ENCODE measurements around the gene FRMD4A.
"Not testable (repeated sequence)": the region's sequence is repeated elsewhere in the genome, so short reads cannot be mapped to it uniquely, and the experiment has no call there.

FRMD4A gene

GRCh38 chr10:13808556-13809391 lies 522.0 kb downstream of the FRMD4A start:
- no peak for DNase-seq

GRCh38 chr10:13806419-13806818 lies 524.3 kb downstream of the FRMD4A start:
- DNase-seq, result no peak

DNA sequence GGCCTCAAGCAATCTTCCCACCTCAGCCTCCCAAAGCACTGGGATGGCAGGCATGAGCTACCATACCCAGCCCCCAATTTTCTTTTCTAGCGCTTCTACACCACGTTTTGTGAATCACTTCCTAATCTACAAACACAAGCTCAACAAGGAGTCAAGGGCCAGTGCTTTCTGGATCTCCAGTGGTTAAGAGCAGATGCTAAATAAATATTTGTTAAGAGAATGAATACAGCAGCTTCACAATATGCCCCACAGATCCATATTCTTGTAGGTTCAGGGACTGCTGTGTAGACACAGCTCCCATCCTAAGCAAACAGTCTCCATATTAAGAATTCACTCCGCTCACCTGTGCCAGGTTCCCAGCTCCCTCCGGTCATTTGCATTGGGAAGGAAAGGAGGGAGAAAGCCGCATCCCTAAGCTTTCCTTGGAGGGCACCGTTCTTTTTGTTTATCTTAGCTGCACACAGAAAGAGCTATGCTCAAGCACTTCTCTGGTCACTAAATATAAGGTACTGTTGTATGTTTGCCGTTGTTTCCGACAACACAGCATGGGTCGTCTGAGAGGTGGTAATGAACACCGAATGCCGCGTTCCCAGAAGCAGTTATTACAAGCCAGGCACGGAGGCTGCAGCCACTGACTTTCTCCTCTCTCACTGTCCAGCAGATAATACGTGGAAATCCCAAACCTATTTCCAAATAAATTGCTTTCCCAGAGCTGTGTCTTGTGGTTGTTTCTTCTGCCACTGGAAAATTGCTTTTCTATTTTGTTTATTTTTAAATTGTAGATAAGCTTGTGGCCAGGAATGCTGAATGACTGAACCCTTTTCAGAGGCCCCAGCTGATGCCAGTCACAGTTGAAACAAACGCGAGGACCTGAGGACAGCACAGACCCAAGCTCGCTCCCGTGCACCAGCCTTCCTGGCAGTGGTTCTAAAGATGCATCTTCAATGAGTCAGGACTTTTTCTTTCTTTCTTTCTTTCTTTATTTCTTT lies 526.9 kb downstream of the FRMD4A start:
- no peak for DNase-seq

GRCh38 chr10:13801907-13802288 lies 528.8 kb downstream of the FRMD4A start:
- DNase-seq, result no peak

GRCh38 chr10:13801156-13801906 lies 529.4 kb downstream of the FRMD4A start:
- no peak for DNase-seq

GRCh38 chr10:13797164-13797563 lies 533.6 kb downstream of the FRMD4A start:
- DNase-seq, result no peak

DNA sequence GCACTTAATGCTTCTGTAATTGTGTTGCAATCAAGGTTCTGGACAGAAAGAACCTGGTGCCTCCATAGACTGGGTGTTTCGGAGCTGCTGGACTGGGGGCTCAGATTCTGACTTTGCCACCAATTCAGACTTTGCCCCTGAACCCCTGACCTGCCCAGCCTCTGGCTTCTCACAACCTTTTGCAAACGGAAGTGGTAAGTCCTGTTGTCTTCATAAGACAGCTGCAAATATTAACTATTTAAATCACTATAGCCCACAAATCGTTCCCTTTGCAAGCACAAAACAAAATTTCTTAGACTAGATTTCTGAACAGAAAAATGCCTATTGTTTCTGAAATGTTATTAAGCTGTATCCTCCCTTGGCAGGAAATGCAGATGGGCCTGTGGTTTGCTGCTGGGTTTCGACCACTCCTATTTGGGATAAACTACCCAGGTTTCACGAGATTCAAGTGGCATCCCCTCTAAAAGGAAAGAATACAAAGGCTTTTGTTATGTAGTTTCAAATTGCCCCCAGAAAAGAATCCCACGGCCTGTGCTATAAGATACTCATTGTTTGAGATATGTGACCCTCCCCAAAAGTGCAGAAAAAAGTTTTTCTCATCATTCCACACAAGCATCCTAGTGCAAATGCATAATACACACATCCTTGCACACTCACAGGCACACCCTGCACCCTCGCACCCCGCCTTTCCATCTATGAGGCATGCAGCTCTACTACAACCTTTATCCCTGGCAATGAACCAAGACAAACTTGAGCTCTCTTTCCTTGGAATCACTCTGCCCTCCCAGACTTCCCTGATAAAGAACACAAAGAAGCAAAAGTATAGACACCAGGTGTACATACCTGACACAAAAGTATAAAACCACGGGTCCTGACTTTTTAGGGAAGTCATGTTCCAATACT lies 534.8 kb downstream of the FRMD4A start:
- no peak for DNase-seq

GRCh38 chr10:13794992-13795612 lies 535.6 kb downstream of the FRMD4A start:
- no peak for DNase-seq

DNA sequence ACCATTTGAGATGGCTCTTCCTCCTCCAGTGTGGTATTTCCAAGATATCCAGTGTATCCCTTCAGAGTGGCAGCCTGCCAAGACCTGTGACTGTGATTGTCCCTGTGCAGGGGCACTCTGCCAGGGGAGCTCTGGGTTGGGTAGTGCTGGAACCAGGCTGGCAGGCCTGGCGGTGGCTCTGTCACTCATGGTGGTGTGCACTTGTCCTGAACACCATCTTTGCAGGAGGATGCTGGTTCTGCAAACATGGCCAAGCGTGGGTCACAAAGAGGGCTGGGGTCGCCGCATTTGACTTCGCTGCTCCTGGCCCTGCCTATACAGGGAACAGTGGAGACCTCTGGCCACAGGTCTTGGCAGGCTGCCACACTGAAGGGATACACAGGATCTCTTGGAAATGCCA lies 538.7 kb downstream of the FRMD4A start:
- DNase-seq, result peak in 6 of 14 donors; percentile 7 to 90 (median 20)

- no peak for DNase-seq
These were observed 539.2 kb downstream of the FRMD4A start for GRCh38 chr10:13791483-13791882.

GRCh38 chr10:13790196-13790595 lies 540.5 kb downstream of the FRMD4A start:
- DNase-seq, result peak in 1 of 14 donors; percentile 3

- DNase-seq, result no peak
These were observed 541.3 kb downstream of the FRMD4A start for GRCh38 chr10:13789448-13789829.

- peak in 7 of 14 donors; percentile 8 to 25 (median 12) for DNase-seq
These were observed 541.8 kb downstream of the FRMD4A start for GRCh38 chr10:13788711-13789447.

GRCh38 chr10:13788320-13788600 lies 542.5 kb downstream of the FRMD4A start:
- DNase-seq, result peak in 2 of 14 donors; percentile 43 to 50

DNA sequence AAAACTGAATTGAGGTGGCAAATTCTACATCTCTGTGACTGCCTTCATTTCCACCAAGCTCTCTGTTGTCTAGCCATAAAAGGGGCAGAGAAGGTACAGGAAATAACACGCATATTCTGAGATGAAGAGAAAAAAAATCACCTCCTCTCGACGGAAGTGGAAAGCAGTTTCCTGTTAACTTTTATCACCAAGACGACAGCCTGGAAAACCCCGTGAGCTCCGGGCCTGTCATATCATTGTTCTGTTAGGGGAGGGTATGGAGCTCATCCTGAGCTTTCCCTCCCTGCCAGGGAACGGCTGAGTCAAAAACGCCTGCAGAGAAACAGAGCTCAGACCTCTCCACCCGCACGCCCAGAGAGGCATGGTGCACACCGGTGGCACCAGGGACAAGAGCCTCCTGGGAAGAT lies 543.7 kb downstream of the FRMD4A start:
- no peak for DNase-seq

GRCh38 chr10:13784067-13784466 lies 546.7 kb downstream of the FRMD4A start:
- no peak for DNase-seq

DNA sequence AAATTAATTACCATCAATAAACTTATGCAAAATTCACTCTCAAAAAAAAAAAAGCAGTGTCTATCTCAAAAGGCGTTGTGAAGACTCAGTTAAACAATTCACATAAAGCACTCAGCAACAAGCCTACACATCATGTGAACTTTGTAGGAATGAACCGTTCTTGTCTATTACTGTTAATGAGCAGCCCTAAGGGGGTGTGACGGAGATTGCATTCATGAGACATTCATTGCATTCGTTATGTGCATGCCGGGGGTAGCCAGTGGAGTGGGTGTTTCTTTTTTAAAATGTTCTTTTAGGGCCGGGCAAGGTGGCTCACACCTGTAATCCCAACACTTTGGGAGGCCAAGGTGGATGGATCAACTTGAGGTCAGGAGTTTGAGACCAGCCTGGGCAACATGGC lies 551.0 kb downstream of the FRMD4A start:
- no peak for DNase-seq

DNA sequence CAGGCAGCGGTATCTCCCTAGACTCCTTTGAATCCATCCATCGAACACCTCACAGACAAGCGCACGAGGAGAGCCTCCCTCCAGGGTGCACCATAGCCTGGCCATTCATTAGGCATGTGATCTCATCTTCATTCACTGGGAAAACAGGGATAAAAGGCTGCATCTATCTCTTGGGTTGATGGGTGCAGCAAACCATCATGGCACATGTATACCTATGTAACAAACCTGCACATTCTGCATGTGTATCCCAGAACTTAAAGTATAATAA lies 552.1 kb downstream of the FRMD4A start:
- not testable (repeated sequence) for DNase-seq

- DNase-seq, result no peak
These were observed 553.8 kb downstream of the FRMD4A start for GRCh38 chr10:13776861-13777311.
